HG02642 (cell line): ENCODE results near the gene DPYSL3.
"Not testable (repeated sequence)": the region's sequence is repeated elsewhere in the genome, so short reads cannot be mapped to it uniquely, and the experiment has no call there.

Experiments used
- ATAC-seq: cut with Tn5 transposase; IDR thresholded peaks from one replicate; pipeline ENCODE4 v1.9.1; 2021; ENCODE audit warnings: mild to moderate bottlenecking; ENCODE audit not compliant: unreplicated experiment, poor library complexity

The DPYSL3 gene

GRCh38 chr5:147509710-147510651 lies at the start of gene DPYSL3:
Gene DPYSL3, minus strand, starts transcription at chr5:147510068. Its CDS starts 210 bp downstream, at chr5:147509858.
- no peak for ATAC-seq

- no peak for ATAC-seq
Measured at GRCh38 chr5:147558826-147559225, 49.0 kb upstream of the DPYSL3 start.

- ATAC-seq = no peak
Measured at GRCh38 chr5:147557876-147558745, 48.2 kb upstream of the DPYSL3 start.

GRCh38 chr5:147555176-147555575 lies 45.3 kb upstream of the DPYSL3 start:
- no peak for ATAC-seq

- ATAC-seq = no peak
Measured at GRCh38 chr5:147554261-147554817, 44.5 kb upstream of the DPYSL3 start.

GRCh38 chr5:147553817-147554216 lies 43.9 kb upstream of the DPYSL3 start:
- ATAC-seq = not testable (repeated sequence)

GRCh38 chr5:147552897-147553296 lies 43.0 kb upstream of the DPYSL3 start:
- no peak for ATAC-seq

- ATAC-seq = no peak
Measured at GRCh38 chr5:147551677-147552076, 41.8 kb upstream of the DPYSL3 start.

GRCh38 chr5:147547730-147548129 lies 37.9 kb upstream of the DPYSL3 start:
- ATAC-seq = no peak

- ATAC-seq = no peak
Measured at GRCh38 chr5:147544556-147544955, 34.7 kb upstream of the DPYSL3 start.

GRCh38 chr5:147539053-147539452 lies 29.2 kb upstream of the DPYSL3 start:
- ATAC-seq = no peak

- ATAC-seq = no peak
Measured at GRCh38 chr5:147538236-147538635, 28.4 kb upstream of the DPYSL3 start.

GRCh38 chr5:147534172-147534951 lies 24.5 kb upstream of the DPYSL3 start:
- no peak for ATAC-seq

- no peak for ATAC-seq
Measured at GRCh38 chr5:147532156-147532555, 22.3 kb upstream of the DPYSL3 start.

GRCh38 chr5:147530530-147531389 lies 20.9 kb upstream of the DPYSL3 start:
- no peak for ATAC-seq

- ATAC-seq = no peak
Measured at GRCh38 chr5:147523069-147523468, 13.2 kb upstream of the DPYSL3 start.

- ATAC-seq = no peak
Measured at GRCh38 chr5:147522435-147522834, 12.6 kb upstream of the DPYSL3 start.

GRCh38 chr5:147520450-147520849 lies 10.6 kb upstream of the DPYSL3 start:
- no peak for ATAC-seq

GRCh38 chr5:147519380-147519779 lies 9.5 kb upstream of the DPYSL3 start:
- ATAC-seq = no peak
